Measurements from ENCODE around the gene KLHL25. TPM values are rescaled to one million over a fixed set of nuclear protein-coding genes. Genes with fewer than 3 reads are reported as not detected.

KLHL25 gene, protein sequence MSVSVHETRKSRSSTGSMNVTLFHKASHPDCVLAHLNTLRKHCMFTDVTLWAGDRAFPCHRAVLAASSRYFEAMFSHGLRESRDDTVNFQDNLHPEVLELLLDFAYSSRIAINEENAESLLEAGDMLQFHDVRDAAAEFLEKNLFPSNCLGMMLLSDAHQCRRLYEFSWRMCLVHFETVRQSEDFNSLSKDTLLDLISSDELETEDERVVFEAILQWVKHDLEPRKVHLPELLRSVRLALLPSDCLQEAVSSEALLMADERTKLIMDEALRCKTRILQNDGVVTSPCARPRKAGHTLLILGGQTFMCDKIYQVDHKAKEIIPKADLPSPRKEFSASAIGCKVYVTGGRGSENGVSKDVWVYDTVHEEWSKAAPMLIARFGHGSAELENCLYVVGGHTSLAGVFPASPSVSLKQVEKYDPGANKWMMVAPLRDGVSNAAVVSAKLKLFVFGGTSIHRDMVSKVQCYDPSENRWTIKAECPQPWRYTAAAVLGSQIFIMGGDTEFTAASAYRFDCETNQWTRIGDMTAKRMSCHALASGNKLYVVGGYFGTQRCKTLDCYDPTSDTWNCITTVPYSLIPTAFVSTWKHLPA
- 5.2 and 7.1 TPM in 2 replicates for total RNA-seq

DNA sequence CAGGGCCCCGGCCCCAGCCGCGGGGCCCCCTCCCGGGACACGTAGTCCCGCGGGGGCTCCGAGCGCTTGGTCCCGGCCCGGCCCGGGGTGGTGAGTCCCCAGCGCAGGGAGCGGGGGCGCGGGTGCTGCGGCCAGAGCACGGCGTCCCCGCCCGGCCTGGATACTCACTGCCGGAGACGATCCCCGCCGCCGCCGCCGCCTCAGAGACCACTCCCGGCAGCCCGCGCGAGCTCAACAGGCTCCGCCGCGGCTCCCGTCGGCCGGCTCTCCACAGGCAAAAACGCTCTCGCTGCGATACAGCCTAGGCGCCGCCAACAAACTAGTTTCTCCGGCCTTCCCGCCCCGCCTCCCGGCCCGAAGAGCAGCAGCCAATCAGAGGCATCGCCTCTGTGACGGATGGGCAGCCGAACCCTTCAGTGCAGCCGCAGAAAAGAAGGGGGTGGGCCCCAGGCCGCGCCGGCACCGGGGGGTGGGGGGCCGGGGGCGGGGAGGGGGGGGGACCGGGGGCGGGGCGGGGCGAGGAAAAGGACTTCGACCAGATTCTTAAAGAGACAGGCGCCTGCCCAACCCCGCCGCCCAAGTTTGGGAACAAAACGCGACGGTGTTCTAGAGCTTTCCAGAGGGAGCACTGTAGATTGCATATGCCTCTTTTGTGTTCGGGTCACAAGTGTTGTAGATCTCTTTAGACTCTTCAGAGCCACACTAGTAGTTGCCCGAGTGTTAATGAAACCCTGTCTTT, at the start of gene KLHL25:
Gene KLHL25 (minus strand): TSS at position 328 of the 739 bp plus-strand sequence. CDS start 25,115 bp downstream, outside the sequence.

